Adrenal gland (tissue), 12 donors: Measurements from ENCODE around the gene CHTOP. TPM values are rescaled to one million over a fixed set of nuclear protein-coding genes. Genes with fewer than 3 reads are reported as not detected.
"Not testable (repeated sequence)": the region's sequence is repeated elsewhere in the genome, so short reads cannot be mapped to it uniquely, and the experiment has no call there.

Source experiments
- DNase-seq, 7 donors: peaks; one replicate each; pipeline ENCODE4 v3.0.0-alpha.2; 2019 to 2020
- H3K27ac ChIP-seq, 5 donors: fragments of 200-600 bp; sonication (generic) in 4 of 5; 1 replicate in 3 of 5; 2 replicates in 2 of 5; pipeline versions ENCODE4 v1.5.1 to v1.8.0; 2016 to 2020; ENCODE audit warnings: mild to moderate bottlenecking in 1 of 5
- H3K27me3 ChIP-seq: fragments of 200-600 bp; 2 replicates; pipeline ENCODE4 v1.8.0; 2021
- H3K36me3 ChIP-seq, 2 donors: fragments of 200-600 bp; replicated peaks in 1 of 2; 1 replicate in 1 of 2; 2 replicates in 1 of 2; pipeline versions ENCODE4 v1.5.1 to v1.8.0; 2018 to 2022
- H3K4me1 ChIP-seq, 2 donors: fragments of 200-600 bp; replicated peaks in 1 of 2; 1 replicate in 1 of 2; 2 replicates in 1 of 2; pipeline versions ENCODE4 v1.5.1 to v1.8.0; 2018 to 2021
- H3K4me3 ChIP-seq, 4 donors: fragments of 200-600 bp; sonication (generic) in 3 of 4; one replicate each; pipeline ENCODE4 v1.5.1; 2016 to 2018
- H3K9me3 ChIP-seq, 3 donors: fragments of 200-600 bp; sonication (generic) in 1 of 3; replicated peaks in 1 of 3; 1 replicate in 2 of 3; 2 replicates in 1 of 3; pipeline versions ENCODE4 v1.5.1 to v1.8.0; 2016 to 2021
- CTCF ChIP-seq, 6 experiments: fragments of 450-650 bp in 4 of 6; fragments of 200-600 bp in 2 of 6; sonication (generic) in 1 of 6; IDR thresholded peaks; 1 replicate in 5 of 6; 2 replicates in 1 of 6; pipeline versions ENCODE4 v1.5.1 to v1.8.0; 2016 to 2021; ENCODE audit warnings: antibody characterized with exemption in 6 of 6, mild to moderate bottlenecking in 2 of 6, moderate library complexity in 1 of 6
- POLR2A ChIP-seq, 2 donors: fragments of 450-650 bp; IDR thresholded peaks; one replicate each; pipeline ENCODE4 v1.6.1; 2017; ENCODE audit warnings: antibody characterized with exemption in 2 of 2, mild to moderate bottlenecking in 2 of 2, moderate library complexity in 1 of 2
- WGBS, 4 donors: extraction: QIAGEN DNeasy Blood & Tissue Kit in 2 of 4; methylation state at CpG; one replicate each; pipeline versions ENCODE4 v1.1.5 to v1.1.7; 2013 to 2017; 5-methylcytosine and 5-hydroxymethylcytosine counted together
- intact Hi-C, 2 donors: fragments of 100-400 bp; cut with DNase I; formaldehyde crosslinking; loops; one replicate each; pipeline versions ENCODE4 v1.14.1 to v1.15.0; 2022 to 2023
- polyA plus RNA-seq, 3 donors: library from polyadenylated mRNA; stranded (reverse); fragments of 200-250 nt in 2 of 3; fragments of 350-450 nt in 1 of 3; fragmentation: Illumina TruSeq in 1 of 3; extraction: RNeasy Lipid Tissue Mini Kit (QIAGEN cat#74804) in 1 of 3; gene quantifications; one replicate each; pipeline ENCODE4 v1.2.3, GENCODE V29; 2013 to 2014
- total RNA-seq, 9 donors: library from RNA; depleted of rRNA in 4 of 9; stranded (reverse); fragments of >200 nt in 4 of 9; fragments of 120-200 nt in 1 of 9; fragmentation: NEBNext Ultra II Directional in 1 of 9; extraction: Animal tissue kit (Norgen Biotek cat#: 25700) in 1 of 9; gene quantifications; one replicate each; pipeline versions ENCODE4 v1.1.0 to v1.2.4, GENCODE V29; 2013 to 2023
- donor health status: healthy with polysubstance abuse.
- donor health status: Bipolar disorder and iron deficiency.
- donor health status: DM: yes; HTN: yes; CAD: no.
- donor health status: DM: no; HTN: no; CAD: no.
- donor health status: DM: no; HTN: no; CAD: no.
- donor health status: DM: yes; HTN: yes; CAD: no.

Gene CHTOP
- total and polyA plus RNA-seq, 12 donors = 35.5 to 83.3 (median 58.3) TPM

- 77 to 87% (median 80%) methylated on average over 3 of the region's 3 CpGs for WGBS, 4 donors
- no peaks in the 10 kb centered on the region for H3K27me3 ChIP-seq
- TF ChIP-seq CTCF (IDR thresholded peaks at IDR 0.05) = no peak
- no peak for TF ChIP-seq POLR2A (IDR thresholded peaks at IDR 0.05)
- intact Hi-C loops = no loop called here
- H3K27ac ChIP-seq = no peak overlapping the region
- no peak for DNase-seq
- H3K9me3 ChIP-seq = no peaks in the 10 kb centered on the region
- H3K4me1 ChIP-seq = peaks cover 23 to 52% of the 10 kb centered on the region in 2 donors
- H3K36me3 ChIP-seq = peaks cover 0 to 81% of the 10 kb centered on the region in 2 donors
- H3K4me3 ChIP-seq = no peak overlapping the region
These were observed 5.4 kb downstream of the CHTOP start for GRCh38 chr1:153639280-153639679.

GRCh38 chr1:153640213-153640612 is 6.3 kb downstream of the CHTOP start:
- H3K27ac ChIP-seq, intact Hi-C loops, H3K27me3 ChIP-seq, H3K9me3 ChIP-seq, DNase-seq, H3K4me3 ChIP-seq: not testable (repeated sequence)
- WGBS, 4 donors = 89 to 97% (median 95%) methylated on average over 5 of the region's 5 CpGs
- Histone ChIP-seq H3K4me1 (peaks cover 21 to 46% of the 10 kb centered on the region in 2 donors), H3K36me3 (peaks cover 0 to 89% of the 10 kb centered on the region in 2 donors)

GRCh38 chr1:153640861-153641260 is 7.0 kb downstream of the CHTOP start:
- intact Hi-C loops = no loop called here
- Histone ChIP-seq H3K36me3 (peaks cover 0 to 96% of the 10 kb centered on the region in 2 donors), H3K9me3 (no peaks in the 10 kb centered on the region), H3K4me3 (no peak overlapping the region), H3K4me1 (peaks cover 15 to 39% of the 10 kb centered on the region in 2 donors), H3K27me3 (no peaks in the 10 kb centered on the region), H3K27ac (no peak overlapping the region)
- no peak for DNase-seq
- TF ChIP-seq CTCF (IDR thresholded peaks at IDR 0.05) = no peak
- no peak for TF ChIP-seq POLR2A (IDR thresholded peaks at IDR 0.05)
- WGBS, 4 donors = 72 to 84% (median 75%) methylated on average over 6 of the region's 6 CpGs

- H3K4me3 ChIP-seq = no peak overlapping the region
- 79 to 88% (median 84%) methylated on average over 11 of the region's 11 CpGs for WGBS, 4 donors
- H3K27ac ChIP-seq = no peak overlapping the region
- no peak for DNase-seq
- H3K27me3 ChIP-seq = no peaks in the 10 kb centered on the region
- H3K36me3 ChIP-seq = peaks cover 0 to 91% of the 10 kb centered on the region in 2 donors
- intact Hi-C loops = no loop called here
- no peaks in the 10 kb centered on the region for H3K9me3 ChIP-seq
- peaks cover 12 to 26% of the 10 kb centered on the region in 2 donors for H3K4me1 ChIP-seq
- TF ChIP-seq CTCF (IDR thresholded peaks at IDR 0.05) (no peak), POLR2A (IDR thresholded peaks at IDR 0.05) (no peak)
These were observed 8.3 kb downstream of the CHTOP start for GRCh38 chr1:153642161-153642560.

- 89 to 92% (median 91%) methylated on average over 11 of the region's 11 CpGs for WGBS, 4 donors
- no peaks in the 10 kb centered on the region for H3K9me3 ChIP-seq
- no peaks in the 10 kb centered on the region for H3K27me3 ChIP-seq
- H3K36me3 ChIP-seq = peaks cover 0 to 83% of the 10 kb centered on the region in 2 donors
- intact Hi-C loops = no loop called here
- H3K4me1 ChIP-seq = peaks cover 5 to 17% of the 10 kb centered on the region in 2 donors
- H3K4me3 ChIP-seq = no peak overlapping the region
- no peak for DNase-seq
- TF ChIP-seq CTCF (IDR thresholded peaks at IDR 0.05) (no peak), POLR2A (IDR thresholded peaks at IDR 0.05) (no peak)
- H3K27ac ChIP-seq = no peak overlapping the region
These were observed 9.2 kb downstream of the CHTOP start for GRCh38 chr1:153643100-153643499.
